ENCODE data around the gene TEDDM1.

DNA sequence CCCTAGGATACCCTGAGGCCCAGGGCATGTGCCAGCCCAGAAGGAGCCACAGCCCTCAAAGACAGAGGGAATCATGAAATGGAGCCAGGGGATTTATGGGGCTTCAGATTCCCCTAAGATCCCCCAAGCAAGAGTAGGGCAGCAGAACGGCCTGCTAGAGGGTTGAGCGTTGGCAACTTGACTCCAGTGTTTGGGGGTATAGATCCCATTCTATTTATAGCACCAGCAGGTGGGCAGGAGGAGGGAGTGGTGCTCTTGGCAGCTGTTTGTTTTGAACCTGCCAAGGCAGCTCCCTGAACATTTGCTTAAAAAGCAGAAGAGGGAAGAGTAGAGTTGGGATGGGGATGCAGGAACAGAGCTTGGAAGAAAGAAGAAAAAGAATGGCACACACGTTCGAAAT lies 42.6 kb downstream of the TEDDM1 start:
- no peak for TF ChIP-seq EP300 (IDR thresholded peaks at IDR 0.05)
- TF ChIP-seq, protein P1, sequence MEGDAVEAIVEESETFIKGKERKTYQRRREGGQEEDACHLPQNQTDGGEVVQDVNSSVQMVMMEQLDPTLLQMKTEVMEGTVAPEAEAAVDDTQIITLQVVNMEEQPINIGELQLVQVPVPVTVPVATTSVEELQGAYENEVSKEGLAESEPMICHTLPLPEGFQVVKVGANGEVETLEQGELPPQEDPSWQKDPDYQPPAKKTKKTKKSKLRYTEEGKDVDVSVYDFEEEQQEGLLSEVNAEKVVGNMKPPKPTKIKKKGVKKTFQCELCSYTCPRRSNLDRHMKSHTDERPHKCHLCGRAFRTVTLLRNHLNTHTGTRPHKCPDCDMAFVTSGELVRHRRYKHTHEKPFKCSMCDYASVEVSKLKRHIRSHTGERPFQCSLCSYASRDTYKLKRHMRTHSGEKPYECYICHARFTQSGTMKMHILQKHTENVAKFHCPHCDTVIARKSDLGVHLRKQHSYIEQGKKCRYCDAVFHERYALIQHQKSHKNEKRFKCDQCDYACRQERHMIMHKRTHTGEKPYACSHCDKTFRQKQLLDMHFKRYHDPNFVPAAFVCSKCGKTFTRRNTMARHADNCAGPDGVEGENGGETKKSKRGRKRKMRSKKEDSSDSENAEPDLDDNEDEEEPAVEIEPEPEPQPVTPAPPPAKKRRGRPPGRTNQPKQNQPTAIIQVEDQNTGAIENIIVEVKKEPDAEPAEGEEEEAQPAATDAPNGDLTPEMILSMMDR (IDR thresholded peaks at IDR 0.05), result no peak
- no peak for TF ChIP-seq POLR2A (IDR thresholded peaks at IDR 0.05)
